Dedifferentiated amniotic fluid mesenchymal stem cell (primary cell): ENCODE measurements around the gene ANKH.
A peak's percentile ranks its signal among the peaks of the same experiment; 100 is the strongest.
"Not testable (repeated sequence)": the region's sequence is repeated elsewhere in the genome, so short reads cannot be mapped to it uniquely, and the experiment has no call there.

Experiments used
- DNase-seq: peaks from one replicate; pipeline ENCODE4 v3.0.0-alpha.2; 2016; ENCODE audit errors: extremely low spot score

Gene ANKH

DNA sequence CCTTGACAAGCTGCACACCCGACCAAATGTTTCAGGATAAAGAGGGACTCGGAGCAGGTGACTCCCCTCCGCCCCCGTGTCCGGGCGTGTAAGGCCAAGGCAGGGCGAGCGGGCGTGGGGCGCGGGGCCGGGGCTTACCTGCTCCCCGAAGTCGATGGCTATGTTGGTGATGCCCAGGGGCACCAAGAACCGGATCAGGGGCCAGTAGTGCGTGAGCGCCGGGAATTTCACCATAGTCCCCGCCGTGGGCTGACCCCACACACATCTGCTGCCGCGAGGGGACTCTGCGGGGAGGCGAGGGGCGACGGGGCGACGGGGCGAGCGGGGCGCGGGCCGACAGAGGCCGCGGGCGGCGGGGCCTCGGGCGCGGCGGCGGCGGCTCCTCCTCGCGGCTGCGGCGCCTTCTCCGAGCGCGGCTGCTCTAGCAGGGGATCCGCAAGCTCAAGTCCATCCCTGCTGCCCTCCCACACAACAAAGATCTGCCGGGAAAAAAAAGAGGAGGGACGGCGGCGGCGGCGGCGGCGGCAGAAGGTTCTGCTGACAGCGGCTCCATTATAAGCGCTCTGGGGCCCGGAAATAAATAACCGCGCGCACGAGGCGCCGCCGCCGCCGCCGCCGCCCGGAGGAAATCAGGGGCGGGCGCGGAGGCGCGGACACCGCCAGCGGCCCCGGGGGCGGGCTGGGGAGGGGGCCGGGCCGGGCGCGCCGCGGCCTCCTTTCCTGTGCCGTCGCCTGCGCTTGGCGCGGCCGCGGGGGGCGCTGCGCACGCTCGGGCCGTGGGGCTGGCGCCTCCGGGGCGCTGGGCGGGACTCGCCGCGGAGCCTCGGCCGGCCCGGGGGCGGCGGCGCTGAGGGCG lies at the start of gene ANKH:
TSS of gene ANKH (minus strand) at position 565 of the 856 bp plus-strand sequence. CDS start at position 234, 331 bp downstream.
- DNase-seq = peak; percentile 61

DNA sequence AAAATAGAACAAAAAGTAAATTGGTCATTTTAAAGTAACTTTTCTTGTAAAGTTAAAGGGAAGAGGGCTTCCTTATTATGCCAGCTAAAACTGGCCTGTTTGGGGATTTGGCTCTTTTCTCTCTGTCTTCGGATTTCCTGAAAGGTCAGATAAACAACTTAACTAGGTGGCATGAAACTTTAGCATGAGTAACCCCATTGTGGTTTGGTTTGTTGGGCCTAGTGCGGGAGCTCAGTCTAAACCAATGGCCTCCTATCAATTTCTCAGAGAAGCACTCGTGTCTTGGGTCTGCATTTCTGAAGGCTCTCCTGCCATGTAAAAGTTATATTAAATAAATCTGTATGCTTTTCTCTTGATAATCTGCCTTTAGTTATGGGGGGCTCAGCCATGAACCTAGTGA lies 48.5 kb upstream of the ANKH start:
- no peak for DNase-seq

DNA sequence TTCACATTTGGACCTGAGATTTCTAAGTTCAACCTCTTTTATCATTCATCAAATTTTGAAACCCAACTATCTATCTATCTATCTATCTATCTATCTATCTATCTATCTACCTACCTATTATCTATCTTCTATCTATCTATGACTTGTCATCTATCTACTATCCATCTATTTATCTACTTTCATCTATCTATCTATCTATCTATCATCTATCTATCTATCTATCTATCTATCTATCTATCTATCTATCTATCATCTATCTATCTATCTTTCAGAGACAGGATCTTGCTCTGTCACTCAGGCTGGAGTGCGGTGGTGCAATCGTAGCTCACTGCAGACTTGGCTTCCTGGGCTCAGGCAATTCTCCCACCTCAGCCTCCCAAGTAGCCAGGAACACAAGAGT lies 47.5 kb upstream of the ANKH start:
- not testable (repeated sequence) for DNase-seq

DNA sequence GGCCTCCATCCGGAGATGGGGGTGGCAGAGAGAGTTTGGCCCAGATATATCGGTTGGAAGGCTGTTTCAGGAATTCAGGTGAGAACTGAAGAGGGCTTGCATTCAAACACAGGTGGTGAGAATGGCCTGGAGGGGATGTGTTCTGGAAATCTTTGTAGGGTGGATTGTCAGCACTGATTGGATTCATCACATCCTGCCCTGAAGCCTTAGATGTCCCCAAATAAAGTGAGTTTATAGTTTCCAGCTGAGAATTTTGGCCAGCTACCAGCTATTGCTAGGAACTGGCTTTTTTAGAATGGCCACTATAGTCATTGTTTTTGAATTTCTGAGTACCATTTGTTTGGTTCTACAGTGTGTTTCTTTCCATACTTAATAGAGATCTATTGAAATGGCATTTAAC lies 46.1 kb upstream of the ANKH start:
- peak; percentile 54 for DNase-seq

DNA sequence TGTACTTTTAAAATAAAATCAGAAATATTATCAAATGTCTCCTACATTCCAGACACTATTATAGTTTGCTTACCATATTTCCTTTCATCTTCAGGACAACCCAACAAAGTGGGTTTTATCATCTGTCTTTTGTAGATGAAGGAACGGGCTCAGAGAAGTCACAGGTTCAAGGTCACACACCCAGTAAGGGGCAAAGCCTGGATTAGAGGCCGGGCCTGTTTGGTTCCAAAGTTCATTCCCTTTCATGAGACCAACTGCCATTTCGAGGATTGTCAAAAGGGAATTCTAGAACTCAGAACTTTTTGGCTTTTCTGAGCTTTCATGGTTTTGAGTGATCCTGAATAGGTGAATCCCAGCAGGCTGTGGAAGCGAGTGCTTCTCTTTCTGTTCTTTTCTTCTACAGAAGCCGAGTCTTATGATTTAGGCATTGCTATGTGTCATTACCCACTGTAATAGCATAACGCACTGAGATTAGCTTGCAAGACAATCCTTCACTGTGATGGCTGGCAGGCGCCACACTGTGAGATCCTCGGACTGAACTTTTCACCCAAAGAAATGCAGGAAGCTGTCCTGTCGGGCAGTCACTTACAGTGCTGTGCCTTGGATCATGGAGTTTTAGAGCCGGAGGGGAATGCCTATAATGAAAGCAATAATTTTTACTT lies 43.8 kb upstream of the ANKH start:
- no peak for DNase-seq

DNA sequence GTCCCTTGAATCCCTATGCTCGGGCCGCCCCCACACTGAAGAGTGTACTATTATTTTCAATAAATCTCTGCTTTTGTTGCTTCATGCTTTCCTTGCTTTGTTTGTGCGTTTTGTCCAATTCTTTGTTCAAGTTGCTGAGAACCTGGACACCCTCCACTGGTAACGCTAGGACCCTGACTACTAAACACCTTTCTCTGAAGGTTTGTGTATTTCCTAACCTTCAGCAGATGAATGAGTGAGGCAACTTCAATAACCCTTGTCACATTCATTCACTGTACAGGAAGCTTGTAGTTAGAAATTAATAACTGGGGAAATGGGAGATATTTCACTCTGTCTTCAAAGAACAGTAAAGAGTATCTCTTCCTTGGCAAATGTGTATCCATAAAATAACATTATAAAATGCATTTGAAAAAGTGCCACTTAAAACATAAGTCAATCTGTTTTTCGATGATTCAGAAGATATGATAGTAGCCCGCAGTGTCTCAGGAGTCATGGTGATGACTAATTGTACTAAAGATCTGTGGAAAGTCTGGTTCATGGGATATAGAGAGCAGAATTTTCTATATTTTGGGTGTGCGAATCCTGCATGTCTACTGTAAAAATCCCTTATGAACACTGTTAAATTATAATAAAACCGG lies 43.2 kb upstream of the ANKH start:
- peak; percentile 50 for DNase-seq

DNA sequence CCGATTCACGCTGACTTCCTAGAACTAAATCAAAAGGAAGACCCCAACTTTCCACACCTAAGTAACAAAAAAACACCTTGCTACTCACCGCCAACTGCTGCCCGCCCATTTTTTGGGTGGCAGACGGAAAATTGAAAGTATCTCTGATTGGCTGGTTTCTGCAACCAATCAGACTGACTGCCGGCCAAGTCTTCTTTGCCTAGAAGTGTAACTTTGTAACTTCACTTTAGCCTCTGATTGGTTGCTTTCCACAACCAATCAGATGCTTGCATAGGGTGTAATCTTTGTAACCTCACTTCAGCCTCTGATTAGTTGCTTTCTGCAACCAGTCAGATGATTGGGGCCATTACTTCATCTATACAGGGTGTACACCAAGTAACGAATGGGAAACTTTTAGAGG lies 42.6 kb upstream of the ANKH start:
- no peak for DNase-seq

DNA sequence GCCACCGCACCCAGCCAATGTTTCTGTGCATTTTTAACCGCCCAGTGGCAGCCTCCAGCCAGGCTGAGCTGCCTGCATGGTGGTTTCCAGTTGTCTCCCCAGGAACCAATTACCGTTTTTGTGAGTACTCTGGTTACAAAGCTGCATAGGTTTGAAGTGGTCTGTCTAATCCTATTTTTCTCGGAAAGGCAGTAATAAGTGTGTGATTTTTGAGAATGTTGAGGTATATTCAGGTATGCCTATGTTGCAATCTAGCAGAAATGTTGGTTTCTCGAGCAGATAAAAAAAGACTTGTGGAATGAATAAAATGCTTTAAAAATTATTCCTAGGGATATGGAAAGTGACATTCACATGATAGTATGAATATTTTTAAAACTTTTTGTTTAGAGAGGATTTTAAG lies 41.5 kb upstream of the ANKH start:
- DNase-seq = peak; percentile 54

DNA sequence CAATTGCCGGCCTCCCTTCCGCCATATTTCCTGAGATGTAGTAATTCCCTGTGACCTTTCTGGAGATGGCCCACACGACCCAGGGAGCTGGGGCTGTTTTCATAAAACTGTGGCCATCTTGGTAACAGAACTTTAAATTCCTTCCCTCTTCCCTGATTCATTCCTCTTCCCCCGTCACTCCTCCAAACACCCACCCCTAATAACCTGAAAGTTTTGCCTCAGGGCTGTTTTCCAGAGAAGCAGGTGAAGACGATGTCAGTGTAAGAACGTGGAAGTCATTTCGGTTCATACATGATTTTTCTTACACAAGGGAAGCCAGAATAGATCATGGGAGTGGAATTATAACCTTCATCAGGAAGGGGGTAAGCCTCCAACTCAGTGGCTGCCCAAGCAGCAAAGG lies 40.6 kb upstream of the ANKH start:
- DNase-seq = no peak

DNA sequence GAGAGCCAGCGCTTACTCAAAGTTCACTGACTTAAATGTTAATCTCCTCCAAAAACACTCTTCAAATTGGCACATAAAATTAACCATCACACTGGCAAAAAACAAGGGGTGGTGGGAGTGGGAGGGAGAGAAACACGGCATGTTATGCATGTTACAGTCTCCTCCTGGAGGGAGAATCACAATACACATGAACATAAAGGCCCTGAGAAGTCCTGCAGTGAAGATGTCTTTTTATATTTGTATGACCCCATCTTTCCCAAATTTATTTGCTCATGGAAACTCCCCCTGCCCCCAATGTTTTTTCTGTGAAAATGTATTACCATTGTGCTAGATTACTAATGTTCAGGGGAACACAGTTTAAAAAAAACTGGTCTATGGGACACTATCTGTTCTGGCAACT lies 37.8 kb upstream of the ANKH start:
- DNase-seq = no peak

DNA sequence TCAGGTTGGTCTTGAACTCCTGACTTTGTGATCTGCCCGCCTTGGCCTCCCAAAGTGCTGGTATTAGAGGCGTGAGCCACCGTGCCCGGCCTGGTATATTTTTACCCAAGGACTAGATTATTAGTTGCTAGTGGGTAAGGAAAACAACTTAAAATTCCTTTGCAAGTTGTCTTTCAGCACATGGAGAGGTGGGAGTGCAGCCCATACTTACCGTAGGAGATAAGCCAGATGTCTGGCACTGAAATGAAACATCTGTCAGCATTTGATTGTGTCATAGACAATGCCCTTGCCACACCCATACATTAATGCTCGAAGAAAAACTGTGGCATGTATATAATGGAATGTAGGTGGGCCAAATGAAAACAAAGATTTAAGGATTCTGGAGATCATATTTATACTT lies 36.6 kb upstream of the ANKH start:
- DNase-seq = peak; percentile 38

DNA sequence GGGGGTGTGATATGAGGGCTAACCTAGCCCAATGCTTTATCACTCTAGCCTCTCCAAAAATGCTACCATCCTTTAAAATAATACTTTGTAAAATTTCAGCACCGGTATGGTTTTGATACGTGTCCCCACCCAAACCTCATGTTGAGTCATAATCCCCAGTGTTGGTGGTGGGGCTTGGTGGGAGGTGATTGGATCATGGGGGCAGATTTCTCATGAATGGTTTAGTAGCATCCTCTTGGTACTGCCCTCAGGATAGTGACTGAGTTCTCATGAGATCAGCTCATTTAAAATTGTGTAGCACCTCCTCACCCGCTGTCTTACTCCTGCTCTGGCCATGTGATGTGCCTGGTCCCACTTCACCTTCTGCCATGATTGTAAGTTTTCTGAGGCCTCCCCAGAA lies 35.0 kb upstream of the ANKH start:
- DNase-seq = no peak

DNA sequence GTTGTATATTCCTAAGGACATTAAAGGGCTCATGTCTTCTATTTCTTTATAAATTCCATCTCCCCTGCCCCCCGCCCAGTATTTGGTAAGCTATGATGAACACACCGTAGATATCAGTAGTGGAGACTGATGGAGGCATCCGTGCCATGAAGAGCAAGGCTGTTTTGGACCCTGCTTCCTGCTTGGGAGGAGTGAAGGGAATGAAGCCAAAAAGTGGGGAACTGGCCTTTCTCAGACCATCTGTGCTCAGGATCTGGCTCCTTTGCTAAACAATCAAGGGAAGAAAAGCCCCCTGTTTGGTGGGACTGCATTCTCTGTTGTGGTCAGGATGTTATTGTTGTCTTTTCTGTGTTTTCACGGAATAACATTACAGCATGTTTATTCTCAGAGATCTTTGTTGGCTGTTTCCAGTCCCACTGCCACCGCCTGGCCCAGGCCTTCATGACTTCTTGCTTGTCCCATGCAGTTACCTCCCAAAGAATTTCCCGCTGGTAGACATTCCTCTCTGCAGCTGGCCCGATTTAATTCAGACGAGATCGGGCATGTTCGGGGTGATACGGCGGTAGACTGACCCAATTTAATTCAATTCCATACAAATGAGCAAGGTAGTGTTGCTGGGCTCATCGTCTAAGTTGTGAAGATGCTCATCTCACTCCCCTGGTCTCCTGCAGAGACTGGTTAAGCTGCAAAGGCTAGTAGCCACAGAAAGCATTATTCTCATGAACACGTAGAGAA lies 31.4 kb upstream of the ANKH start:
- no peak for DNase-seq

DNA sequence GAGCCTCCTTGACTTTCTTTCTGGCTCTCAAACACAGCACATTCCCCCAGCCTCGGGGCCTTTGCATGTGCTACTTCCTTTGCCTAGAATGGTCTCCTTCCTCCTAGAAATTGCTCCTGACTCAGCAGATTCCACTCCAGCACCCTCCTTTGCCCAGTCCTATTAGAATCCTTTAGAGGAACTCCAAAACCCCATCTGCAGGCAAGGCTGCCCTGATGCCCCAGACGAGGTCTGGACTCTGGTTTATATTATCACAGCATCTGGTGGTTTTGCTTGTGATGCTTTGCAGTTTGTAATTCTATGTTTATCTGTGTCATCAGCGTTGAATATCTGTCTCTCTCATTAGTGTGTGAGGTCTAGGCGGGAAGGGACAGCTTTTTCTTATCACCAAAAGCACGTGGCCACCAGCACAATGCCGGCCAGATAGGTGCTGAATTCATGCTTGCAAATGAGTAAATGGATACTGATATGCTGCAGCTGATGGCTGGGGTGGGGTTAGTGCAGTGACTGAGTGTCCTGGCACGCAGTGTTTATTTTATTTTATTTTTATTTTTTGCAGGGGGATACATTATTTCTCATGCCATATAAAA lies 30.0 kb upstream of the ANKH start:
- peak; percentile 31 for DNase-seq

DNA sequence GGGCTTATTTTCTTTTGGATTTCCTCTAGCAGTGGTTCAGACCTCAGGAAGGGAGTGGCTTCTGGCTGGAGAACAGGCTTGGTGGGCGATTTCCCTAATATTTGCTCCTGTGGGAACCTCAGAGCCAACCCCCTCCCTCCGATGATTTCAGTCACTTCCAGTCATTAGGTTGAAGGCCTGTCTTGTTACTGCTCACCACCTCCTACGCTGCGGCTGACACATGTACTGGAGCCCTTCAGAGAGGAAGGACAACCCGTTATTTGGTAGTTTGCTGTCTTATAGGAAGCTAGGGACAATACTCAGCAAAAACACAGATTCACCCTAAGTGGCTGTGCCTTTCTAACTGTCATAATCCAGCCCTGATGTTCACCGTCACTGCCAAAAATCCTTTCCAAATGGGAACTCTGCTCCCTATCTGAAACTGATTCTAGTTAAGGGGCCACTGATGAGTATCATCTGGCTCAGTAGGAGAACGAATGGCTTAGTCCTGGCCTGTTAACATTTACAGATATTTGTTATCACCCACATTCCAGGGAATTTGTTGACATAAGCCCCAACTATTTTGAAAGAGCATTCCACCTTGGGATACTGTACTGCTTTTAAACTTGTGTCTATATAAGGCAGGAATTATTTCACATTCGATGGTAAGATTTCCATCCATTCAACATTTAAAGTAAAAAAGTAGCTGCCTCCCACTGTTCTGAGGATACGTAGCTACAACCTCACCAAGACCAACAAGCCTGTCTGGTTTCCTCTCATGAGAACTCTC lies 29.3 kb upstream of the ANKH start:
- peak; percentile 58 for DNase-seq

DNA sequence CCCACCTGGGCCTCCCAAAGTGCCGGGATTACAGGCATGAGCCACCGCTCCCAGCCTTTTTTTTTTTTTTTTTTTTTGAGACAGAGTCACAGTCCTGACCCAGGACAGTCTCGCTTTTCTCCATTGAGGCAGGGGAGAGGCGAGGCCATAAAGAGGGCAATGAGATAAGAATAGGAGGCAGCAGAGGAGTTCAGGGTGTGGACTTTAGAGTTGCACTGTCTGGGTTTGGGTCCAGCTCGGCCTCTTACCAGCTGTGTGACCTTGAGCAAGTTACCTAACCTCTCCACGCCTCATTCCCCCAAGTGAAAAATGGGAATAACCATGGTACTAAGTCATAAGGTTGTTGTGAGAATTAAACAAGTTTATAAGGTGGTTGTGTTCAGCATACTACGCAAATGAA lies 24.6 kb upstream of the ANKH start:
- DNase-seq = no peak

DNA sequence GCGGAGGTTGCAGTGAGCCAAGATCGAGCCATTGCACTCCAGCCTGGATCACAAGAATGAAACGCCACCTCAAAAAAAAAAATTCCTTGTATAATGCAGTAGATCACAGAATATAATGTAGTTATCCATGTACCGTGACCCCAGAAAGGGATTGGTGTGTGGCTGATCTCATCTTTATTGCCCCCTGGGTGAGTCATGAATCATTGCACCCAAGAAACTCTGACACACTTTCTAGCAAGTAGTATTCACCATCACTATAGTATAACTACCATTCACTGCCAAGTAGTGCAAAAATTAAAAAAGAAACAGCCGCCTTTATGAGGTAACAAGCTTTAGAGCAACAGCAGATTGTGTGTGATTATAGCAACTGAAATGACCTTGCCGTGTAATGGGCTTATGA lies 23.7 kb upstream of the ANKH start:
- no peak for DNase-seq

DNA sequence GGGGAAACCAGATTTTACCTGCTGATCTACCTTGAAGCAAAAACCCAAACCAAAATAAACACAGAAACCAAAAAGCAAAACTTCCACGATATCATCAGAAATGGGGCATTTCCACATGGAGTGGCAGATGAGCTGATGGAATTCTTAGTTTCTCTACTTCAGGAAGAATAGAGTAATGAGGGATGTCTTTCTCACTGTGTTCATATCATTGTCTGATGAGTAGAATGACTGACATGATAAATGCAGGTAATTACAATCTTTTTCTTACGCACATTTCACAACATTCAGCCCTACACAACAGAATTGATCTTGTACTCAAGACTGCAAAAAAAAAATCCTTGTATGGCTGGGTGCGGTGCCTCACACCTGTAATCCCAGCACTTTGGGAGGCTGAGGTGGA lies 23.2 kb upstream of the ANKH start:
- no peak for DNase-seq

DNA sequence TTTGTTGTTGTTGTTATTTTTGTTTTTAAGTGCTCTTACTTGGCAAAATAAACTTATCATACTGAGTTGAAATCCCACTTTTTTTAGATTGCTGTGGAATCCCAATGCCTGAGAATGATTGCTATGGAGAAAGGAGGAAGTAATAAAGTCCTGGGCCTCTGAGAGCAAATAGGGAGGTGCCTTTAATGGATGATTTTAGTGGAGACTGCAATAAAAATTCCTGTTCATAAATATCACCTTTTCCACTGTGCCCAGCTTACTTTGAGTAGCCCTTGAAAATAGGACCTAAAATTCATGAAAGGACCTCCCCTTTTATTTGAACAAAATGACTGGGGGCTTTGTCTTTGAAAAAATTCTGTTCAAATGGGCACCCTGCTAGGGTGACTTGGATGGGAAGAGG lies 21.8 kb upstream of the ANKH start:
- DNase-seq = no peak

DNA sequence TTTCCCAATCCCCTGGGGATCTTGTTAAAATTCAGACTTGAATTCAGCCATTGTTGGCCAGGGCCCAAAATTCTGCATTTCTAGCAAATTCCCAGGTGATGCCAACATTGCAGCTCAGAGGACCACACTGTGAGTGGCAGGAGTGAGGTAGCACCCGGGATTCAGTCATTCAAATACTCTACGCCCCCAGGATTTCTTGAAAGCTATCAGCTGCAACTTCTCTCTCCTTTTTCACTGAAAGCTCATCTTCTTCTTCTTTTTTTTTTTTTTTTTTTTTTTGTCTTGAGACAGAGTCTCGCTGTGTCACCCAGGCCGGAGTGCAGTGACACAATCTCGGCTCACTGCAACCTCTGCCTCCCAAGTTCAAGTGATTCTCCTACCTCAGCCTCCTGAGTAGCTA lies 19.3 kb upstream of the ANKH start:
- DNase-seq = no peak

DNA sequence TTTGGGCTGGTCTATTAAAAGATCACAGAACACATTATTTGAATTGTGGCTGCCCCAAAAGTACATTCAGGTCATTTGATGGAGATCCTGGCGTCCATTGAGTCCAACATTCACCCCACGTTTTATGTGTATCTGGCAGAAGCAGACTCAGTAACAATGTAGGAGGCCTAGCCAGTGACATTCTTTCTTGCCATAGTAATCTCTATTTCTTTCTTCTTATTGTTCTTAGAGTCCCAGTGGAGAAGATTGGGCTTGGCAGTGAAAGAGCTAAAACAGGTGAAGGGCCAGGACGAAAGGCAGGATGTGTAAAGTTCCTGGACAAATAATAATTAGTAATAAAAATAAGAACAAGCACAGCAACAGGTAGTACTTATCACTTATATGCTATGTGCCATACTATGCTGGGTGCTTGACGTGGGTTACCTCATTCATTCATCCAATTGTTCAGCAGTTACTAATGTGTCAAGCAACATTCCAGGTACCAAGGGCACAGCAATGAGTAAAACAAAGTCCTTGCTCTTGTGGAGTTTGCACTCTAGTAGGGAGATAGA lies 12.6 kb upstream of the ANKH start:
- DNase-seq = no peak
